Stimulated activated CD8-positive, alpha-beta memory T cell treated with anti-CD3 and anti-CD28 coated beads, Interleukin-15, amount 100 ng/mL, for 24 hours (primary cell): ENCODE data around the gene TSEN54.
"Not testable (repeated sequence)": the region's sequence is repeated elsewhere in the genome, so short reads cannot be mapped to it uniquely, and the experiment has no call there.

Experiments used
- DNase-seq: peaks from one replicate; pipeline ENCODE4 v3.0.0-alpha.2; 2020; ENCODE audit warnings: low read depth

Gene TSEN54

GRCh38 chr17:75518983-75519537 is 2.7 kb downstream of the TSEN54 start:
- DNase-seq = no peak

GRCh38 chr17:75520413-75520812 is 4.1 kb downstream of the TSEN54 start:
- DNase-seq = not testable (repeated sequence)

- DNase-seq = no peak
These were observed 5.0 kb downstream of the TSEN54 start for GRCh38 chr17:75521290-75521689.

- DNase-seq = no peak
These were observed 5.8 kb downstream of the TSEN54 start for GRCh38 chr17:75521951-75522727.

GRCh38 chr17:75523647-75524046 is 7.3 kb downstream of the TSEN54 start:
- no peak for DNase-seq

- no peak for DNase-seq
These were observed 8.1 kb downstream of the TSEN54 start for GRCh38 chr17:75524269-75524969.

- DNase-seq = peak; percentile 65
These were observed 8.9 kb downstream of the TSEN54 start, which contains the start of gene LLGL2 for GRCh38 chr17:75524970-75525805. Gene LLGL2, plus strand, starts transcription at chr17:75525697. Its CDS starts 17,730 bp downstream, at chr17:75543427.

GRCh38 chr17:75525806-75526554 is 9.7 kb downstream of the TSEN54 start:
- DNase-seq = no peak

- DNase-seq = no peak
These were observed 10.4 kb downstream of the TSEN54 start for GRCh38 chr17:75526555-75527270.

GRCh38 chr17:75530837-75531720 is 14.8 kb downstream of the TSEN54 start:
- no peak for DNase-seq

GRCh38 chr17:75531721-75532072 is 15.4 kb downstream of the TSEN54 start:
- DNase-seq = no peak

- no peak for DNase-seq
These were observed 18.8 kb downstream of the TSEN54 start for GRCh38 chr17:75535119-75535537.

- DNase-seq = no peak
These were observed 19.5 kb downstream of the TSEN54 start for GRCh38 chr17:75535871-75536270.

- no peak for DNase-seq
These were observed 20.0 kb downstream of the TSEN54 start for GRCh38 chr17:75536366-75536765.

- DNase-seq = no peak
These were observed 23.8 kb downstream of the TSEN54 start for GRCh38 chr17:75539967-75540729.

- no peak for DNase-seq
These were observed 24.7 kb downstream of the TSEN54 start for GRCh38 chr17:75540923-75541503.

- no peak for DNase-seq
These were observed 25.9 kb downstream of the TSEN54 start for GRCh38 chr17:75542229-75542628.

GRCh38 chr17:75542728-75543336 is 26.5 kb downstream of the TSEN54 start:
- DNase-seq = no peak
